Frontal cortex (tissue), 4 donors: Measurements from ENCODE around the gene MSL3B. TPM values are rescaled to one million over a fixed set of nuclear protein-coding genes. Genes with fewer than 3 reads are reported as not detected.

Experiments used
- DNase-seq, 2 donors: peaks; one replicate each; pipeline ENCODE4 v3.0.0; 2012; ENCODE audit warnings: low spot score in 2 of 2
- FAIRE-seq: peaks from 2 replicates; lab custom pipeline; 2012; peaks lifted over from hg19 to GRCh38; lab: Jason Lieb, UNC
- total RNA-seq: library from RNA; depleted of rRNA; stranded (reverse); fragments of >200 nt; gene quantifications from one replicate; pipeline ENCODE4 v1.2.3, GENCODE V29; 2014
- donor health status: control.
- donor health status: control.
- donor health status: control.

The MSL3B gene

DNA sequence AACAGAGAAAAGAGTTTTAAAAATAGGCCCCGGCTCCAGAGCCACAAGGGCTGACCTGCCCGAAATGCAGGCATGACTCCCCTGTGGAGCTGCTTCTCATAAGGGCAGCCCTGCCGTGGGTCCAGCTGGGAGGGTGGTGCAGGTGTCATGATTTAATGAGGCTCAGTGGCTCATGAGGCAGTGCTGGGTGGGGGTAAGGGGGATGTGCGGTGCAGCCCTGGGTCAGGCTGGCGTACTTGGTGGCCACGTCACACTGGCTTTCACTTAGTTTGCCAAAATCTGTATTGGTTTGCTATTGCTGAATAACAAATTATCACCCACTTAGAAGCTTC, 47.4 kb downstream of the MSL3B start:
- DNase-seq: no peak
- no peak for FAIRE-seq

GRCh38 chr2:233819884-233820773, 48.1 kb downstream of the MSL3B start:
- DNase-seq (no peak), FAIRE-seq (no peak)

DNA sequence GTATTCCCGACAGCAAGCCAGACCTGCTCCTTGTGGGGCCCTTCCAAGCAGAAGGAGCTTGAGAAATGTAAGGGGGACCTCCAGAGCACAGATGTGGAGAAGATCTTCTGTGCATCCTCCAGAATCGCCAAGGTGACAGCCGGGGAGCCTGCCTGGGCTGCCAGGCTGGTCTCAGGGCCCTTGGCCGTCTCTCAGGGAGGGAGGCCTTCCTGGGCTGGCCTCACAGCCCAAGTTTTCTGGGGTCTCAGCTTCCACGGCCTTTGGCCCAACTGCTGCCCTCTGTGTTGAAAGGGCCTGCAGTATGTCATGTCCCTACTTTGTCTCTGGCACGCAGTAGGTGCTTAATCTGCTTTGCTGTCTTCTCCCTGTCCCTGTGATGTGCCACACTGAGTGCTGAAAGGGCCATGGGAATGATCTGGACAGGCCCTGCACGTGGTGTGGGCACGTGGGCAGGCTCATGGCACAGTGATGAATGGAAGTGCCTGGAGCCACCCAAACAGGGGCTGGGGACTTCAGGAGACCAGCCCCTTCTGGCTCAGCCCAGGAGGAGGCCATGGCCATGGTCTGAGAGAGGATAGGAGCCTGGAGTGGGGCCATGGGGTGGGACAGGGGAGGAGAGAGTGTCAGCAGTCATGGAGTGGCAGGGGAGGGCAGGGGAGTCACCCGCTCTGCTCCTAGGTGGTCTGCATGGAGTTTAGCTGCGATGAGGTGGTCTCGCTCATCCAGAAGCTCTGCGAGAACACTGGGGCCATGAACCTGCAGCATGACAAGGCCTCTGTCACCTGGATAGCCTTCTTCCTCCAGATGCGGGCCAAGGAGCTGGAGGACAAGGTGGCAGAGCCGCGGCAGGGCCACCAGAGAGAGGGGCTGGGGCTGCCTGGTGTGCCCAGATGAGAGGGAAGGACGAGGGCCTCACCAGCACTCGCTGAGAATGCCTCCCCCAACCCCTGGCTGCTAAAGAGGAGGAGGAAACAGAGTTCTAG, 49.3 kb downstream of the MSL3B start:
- no peak for DNase-seq
- FAIRE-seq: no peak

DNA sequence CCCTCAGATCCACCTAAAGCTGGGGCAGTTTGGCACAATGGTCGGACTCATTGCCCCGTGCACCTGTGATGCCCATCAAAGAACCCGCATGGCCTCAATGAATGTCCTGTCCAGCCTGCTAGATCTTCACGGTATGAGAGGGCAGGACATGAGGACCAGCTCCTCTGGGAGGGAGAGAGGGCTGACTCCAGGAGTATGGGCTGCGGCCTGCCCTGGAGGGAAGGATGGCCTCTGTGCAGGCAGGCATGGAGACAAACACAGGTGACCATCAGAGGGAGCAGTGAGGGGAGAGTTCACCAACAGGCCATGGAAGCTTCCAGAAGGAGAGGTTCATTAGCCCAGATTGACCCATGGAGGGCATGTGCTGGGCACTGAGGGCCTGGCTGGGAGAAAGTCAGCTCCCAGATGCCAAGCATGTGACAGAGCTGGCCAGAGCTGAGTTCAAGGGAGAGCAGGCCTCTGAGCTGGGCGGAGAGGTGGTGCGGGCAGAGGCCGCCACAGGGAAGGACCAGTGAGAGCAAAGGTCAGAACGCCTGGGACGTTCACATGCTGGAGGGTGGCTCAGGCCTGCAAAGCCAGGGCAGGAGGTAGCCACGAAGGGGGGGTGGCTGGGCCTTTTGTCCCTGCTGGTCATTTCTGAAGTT, 50.1 kb downstream of the MSL3B start:
- FAIRE-seq (no peak), DNase-seq (no peak)

DNA sequence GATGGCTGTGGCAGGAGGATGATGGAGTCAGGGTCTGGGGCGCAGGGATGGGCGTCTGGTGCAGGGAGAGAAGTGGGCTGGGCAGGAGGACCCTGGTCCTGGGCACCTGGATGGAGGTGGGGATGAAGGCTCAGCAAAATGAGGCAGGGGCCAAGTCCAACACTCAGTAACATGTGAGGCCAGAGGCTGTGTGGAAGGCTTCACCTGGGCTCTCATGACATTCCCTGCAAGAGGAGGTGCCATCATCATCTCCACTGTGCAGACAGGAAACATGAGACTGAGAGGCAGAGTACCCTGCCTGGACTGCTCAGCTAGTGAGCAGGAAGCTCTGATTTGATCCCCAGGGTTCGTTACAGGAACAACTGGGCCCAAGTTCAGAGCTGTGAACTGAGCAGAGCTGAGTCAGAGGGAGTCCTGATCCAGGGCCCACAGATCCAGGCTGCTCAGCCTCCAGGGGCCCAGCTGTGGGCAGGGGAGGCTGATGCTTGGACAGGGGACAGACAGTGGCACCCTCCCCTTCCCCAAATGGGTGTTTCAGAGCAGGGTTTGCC, 50.8 kb downstream of the MSL3B start:
- FAIRE-seq (no peak), DNase-seq (no peak)

DNA sequence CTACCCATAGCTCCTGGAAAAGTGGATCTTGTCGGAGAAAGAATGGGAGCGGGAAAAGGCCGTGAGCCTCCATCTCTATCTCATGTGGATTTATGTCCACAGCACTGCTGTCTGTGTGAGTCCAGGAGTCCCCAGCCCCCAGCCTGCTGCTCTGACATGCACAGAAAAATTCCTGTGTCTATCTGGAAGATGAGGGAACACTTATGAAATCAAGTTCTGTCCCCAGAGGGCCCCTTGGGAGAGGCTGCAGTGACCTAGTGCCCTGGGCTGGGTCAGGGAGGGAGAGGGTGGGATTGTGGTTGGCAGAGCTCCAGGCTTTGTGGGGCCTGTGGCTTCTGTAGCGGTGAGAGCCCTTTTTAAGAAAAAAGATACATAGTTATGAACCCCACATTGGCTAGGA, 51.4 kb downstream of the MSL3B start:
- FAIRE-seq (no peak), DNase-seq (no peak)

DNA sequence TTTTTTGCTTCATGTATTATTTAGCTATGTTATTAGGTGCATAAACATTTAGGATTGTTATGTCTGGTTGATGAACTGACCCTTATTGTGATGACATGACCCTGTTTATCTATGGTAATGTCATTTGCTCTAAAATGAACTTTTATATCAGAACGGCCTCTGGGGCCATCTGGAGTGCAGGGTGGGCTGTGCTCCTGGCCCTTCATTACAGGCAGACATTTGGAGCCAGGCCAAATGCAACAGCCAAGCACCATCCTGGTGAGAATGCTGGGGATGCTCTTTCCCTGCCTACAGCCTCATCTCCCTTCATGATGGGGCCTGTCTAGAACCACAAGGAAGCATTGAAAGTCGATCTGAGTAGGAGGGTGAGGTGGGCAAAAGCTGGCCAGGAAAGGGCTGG, 51.9 kb downstream of the MSL3B start:
- FAIRE-seq: no peak
- DNase-seq: no peak

DNA sequence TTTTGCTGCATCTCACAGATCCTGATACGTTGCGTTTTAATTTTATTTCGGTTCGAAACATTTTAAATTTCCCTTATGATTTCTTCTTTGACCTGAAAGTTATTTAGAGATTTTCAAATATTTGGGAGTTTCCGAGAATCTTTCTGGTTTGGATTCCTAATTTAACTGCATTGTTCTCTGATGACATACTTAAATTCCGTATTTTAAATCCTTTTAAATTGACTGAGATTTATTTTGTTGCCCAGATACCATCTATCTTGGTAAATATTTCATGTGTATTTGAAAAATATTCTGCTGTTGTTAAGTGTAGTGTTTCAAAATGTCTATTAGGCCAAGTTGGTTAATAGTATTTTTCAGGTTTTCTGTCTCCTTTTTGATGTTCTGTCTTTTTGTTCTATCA, 52.3 kb downstream of the MSL3B start:
- no peak for FAIRE-seq
- no peak for DNase-seq

Other genes with a start within 250 kb of the MSL3B start
- gene UGT1A10, start 231.9 kb downstream of the MSL3B start, total RNA-seq: not detected
- not detected for gene UGT1A9, start 196.5 kb downstream of the MSL3B start, total RNA-seq
- not detected for gene UGT1A7, start 186.5 kb downstream of the MSL3B start, total RNA-seq
- gene UGT1A6, start 175.5 kb downstream of the MSL3B start, total RNA-seq: not detected
- not detected for gene UGT1A5, start 155.5 kb downstream of the MSL3B start, total RNA-seq
- not detected for gene UGT1A4, start 149.7 kb downstream of the MSL3B start, total RNA-seq
- gene UGT1A3, start 139.3 kb downstream of the MSL3B start, total RNA-seq: not detected
- not detected for gene UGT1A1, start 108.1 kb downstream of the MSL3B start, total RNA-seq
- gene MROH2A, start 90.1 kb downstream of the MSL3B start, total RNA-seq: not detected
- 2.0 TPM for gene HJURP, start 13.9 kb downstream of the MSL3B start, total RNA-seq
- 0.41 TPM for gene TRPM8, start 49.0 kb upstream of the MSL3B start, total RNA-seq
- not detected for gene SPP2, start 182.3 kb upstream of the MSL3B start, total RNA-seq